HEK293T (cell line): ENCODE measurements around the gene SYPL2.

Source experiments
- CTCF ChIA-PET: fragments of 350-600 bp; formaldehyde crosslinking; extraction: SDS; loops from one replicate; lab custom pipeline; 2021; ENCODE audit warnings: antibody characterized with exemption, inconsistent platforms; lab: Yijun Ruan, JAX
- POLR2A ChIA-PET: fragments of 350-600 bp; formaldehyde crosslinking; extraction: SDS; loops from one replicate; lab custom pipeline; 2020; ENCODE audit warnings: antibody characterized with exemption, inconsistent platforms; lab: Yijun Ruan, JAX
- DNase-seq: peaks from one replicate; pipeline ENCODE4 v3.0.0; 2012; ENCODE audit warnings: mixed read lengths; ENCODE audit errors: extremely low spot score
- ARNT ChIP-seq: fragments of 450-650 bp; IDR thresholded peaks from 2 replicates; pipeline ENCODE4 v1.6.1; 2017; ENCODE audit warnings: mild to moderate bottlenecking
- BHLHE40 ChIP-seq: fragments of 450-650 bp; IDR thresholded peaks from 2 replicates; pipeline ENCODE4 v1.6.1; 2016; ENCODE audit warnings: mild to moderate bottlenecking, moderate library complexity, borderline replicate concordance
- CTBP1 ChIP-seq: fragments of 450-650 bp; IDR thresholded peaks from 2 replicates; pipeline ENCODE4 v1.6.1; 2016; ENCODE audit warnings: borderline replicate concordance
- ELF4 ChIP-seq: fragments of 450-650 bp; IDR thresholded peaks from 2 replicates; pipeline ENCODE4 v1.6.1; 2017; ENCODE audit warnings: antibody characterized with exemption
- FOXA1 ChIP-seq: fragments of 450-650 bp; IDR thresholded peaks from 2 replicates; pipeline ENCODE4 v1.6.1; 2016; ENCODE audit warnings: mild to moderate bottlenecking
- FOXK2 ChIP-seq: fragments of 450-650 bp; IDR thresholded peaks from 2 replicates; pipeline ENCODE4 v1.6.1; 2016; ENCODE audit warnings: mild to moderate bottlenecking
- FOXM1 ChIP-seq: fragments of 450-650 bp; IDR thresholded peaks from 2 replicates; pipeline ENCODE4 v1.6.1; 2017; ENCODE audit warnings: mild to moderate bottlenecking, borderline replicate concordance
- HDGF ChIP-seq: fragments of 450-650 bp; IDR thresholded peaks from 2 replicates; pipeline ENCODE4 v1.6.1; 2017; ENCODE audit warnings: antibody characterized with exemption, borderline replicate concordance
- L3MBTL2 ChIP-seq: fragments of 450-650 bp; conservative IDR thresholded peaks from 2 replicates; pipeline ENCODE4 v1.6.1; 2016; ENCODE audit warnings: mild to moderate bottlenecking
- LEF1 ChIP-seq: fragments of 450-650 bp; IDR thresholded peaks from 2 replicates; pipeline ENCODE4 v1.6.1; 2017; ENCODE audit warnings: mild to moderate bottlenecking, borderline replicate concordance
- NFRKB ChIP-seq: fragments of 450-650 bp; IDR thresholded peaks from 2 replicates; pipeline ENCODE4 v1.6.1; 2016; ENCODE audit warnings: mild to moderate bottlenecking, moderate library complexity
- SP1 ChIP-seq: fragments of 450-650 bp; IDR thresholded peaks from 2 replicates; pipeline ENCODE4 v1.6.1; 2017
- SUZ12 ChIP-seq: fragments of 450-650 bp; IDR thresholded peaks from 2 replicates; pipeline ENCODE4 v1.6.1; 2016; ENCODE audit warnings: mild to moderate bottlenecking
- TARDBP ChIP-seq: fragments of 450-650 bp; IDR thresholded peaks from 2 replicates; pipeline ENCODE4 v1.6.1; 2016
- ZNF384 ChIP-seq: fragments of 450-650 bp; IDR thresholded peaks from 2 replicates; pipeline ENCODE4 v1.6.1; 2016
- TF ChIP-seq, protein P1 (sequence below): fragments of 450-650 bp; IDR thresholded peaks from 2 replicates; pipeline ENCODE4 v1.6.1; 2016

The SYPL2 gene

DNA sequence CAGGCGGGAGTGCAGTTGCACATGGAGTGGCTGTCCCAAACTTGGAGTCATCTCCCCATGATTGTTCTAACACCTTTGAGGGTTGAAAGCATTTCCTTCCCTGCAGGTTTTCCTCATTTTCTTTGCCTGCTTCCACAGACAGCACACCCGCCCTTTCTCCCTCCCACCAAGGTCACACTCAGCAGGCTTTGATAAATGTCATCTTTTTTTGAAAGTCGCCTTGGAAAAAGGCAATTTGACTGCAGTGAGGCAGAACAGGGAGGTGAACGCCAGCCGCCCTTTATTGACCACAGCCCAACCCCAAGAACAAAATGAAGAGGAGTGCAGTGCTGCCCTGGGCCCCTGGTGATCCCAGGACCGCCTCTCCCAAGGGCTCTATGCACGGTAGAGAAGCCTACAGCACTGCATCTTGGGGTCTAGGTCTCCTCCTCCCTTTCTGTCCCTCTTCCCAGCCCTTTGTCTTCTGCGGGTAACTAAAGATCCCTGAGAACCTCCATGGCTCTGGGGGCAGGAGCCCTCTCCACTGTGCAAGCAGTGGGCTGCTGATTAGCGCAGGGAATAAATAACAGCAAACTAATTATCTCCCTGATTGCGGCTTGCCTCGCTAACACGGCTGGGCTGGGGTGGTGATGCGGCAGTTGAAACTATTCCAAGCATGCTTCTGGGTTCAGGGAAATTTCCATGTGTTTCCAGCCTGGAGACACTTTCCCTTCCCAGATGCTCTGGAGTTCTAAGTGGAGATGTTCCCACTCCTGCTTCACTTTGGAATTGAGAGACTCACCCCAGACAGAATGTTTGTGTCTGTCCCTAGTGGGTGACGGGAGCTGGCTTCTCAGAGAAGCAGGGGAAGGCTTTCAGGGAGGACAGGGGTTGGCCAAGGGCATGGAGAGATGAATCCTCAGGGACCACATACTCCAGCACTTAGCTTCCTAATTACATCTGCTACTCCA is 54.9 kb downstream of the SYPL2 start:
- DNase-seq = no peak
- ChIA-PET POLR2A (interaction anchor here (1.5 kb wide), 1 partner anchor 11 kb away, joined by 5 read pairs; the partner anchor contains the start of gene AMIGO1), CTCF (interaction anchor here (0.6 to 3.4 kb wide), 2 partner anchors 11 to 256 kb away, joined by 3 to 16 read pairs; no protein-coding TSS in a partner anchor)
- no peak for TF ChIP-seq HDGF
- TF ChIP-seq LEF1 = no peak
- no peak for TF ChIP-seq ZNF384
- TF ChIP-seq, protein P1, sequence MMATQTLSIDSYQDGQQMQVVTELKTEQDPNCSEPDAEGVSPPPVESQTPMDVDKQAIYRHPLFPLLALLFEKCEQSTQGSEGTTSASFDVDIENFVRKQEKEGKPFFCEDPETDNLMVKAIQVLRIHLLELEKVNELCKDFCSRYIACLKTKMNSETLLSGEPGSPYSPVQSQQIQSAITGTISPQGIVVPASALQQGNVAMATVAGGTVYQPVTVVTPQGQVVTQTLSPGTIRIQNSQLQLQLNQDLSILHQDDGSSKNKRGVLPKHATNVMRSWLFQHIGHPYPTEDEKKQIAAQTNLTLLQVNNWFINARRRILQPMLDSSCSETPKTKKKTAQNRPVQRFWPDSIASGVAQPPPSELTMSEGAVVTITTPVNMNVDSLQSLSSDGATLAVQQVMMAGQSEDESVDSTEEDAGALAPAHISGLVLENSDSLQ = no peak
- TF ChIP-seq NFRKB = no peak
- no peak for TF ChIP-seq L3MBTL2

DNA sequence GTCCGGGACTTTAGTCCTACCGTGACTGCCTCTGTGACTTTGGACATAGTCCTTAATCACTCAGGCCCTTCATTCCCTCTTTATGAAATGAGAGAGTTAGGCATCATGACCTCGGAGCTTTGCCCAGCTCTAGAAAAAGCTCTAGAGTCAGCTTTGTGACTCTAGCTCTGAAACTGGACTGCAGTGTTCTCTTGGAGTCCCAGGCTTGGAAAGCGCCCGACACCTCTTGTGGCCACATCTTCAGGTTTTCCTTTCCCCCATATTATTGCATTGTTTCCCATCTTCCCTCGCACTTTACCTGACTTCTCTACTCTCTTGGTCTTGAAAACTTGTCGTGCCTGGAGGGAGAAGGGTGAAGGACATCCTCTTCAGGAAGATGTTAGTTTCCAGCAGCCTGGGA is 55.7 kb downstream of the SYPL2 start:
- POLR2A ChIA-PET = no interaction called here

DNA sequence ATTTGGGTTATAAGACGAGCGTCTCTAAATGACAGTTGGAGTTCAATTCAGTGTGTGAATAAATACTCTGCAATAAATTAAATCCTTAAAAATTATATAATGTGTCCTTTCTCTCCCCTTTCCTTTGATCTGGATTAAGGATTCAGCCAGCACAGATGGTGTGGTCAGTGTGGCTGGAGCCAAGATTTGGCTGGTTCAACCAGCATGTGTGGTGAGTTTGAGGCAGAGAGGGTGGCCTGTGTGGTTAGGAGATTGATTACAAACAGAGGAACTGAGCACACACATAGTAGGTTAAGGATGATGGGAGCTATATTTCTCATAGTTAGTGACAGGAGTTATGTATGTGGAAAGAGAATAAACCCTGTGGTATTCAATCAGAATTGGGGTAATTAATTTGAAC is 57.4 kb downstream of the SYPL2 start:
- TF ChIP-seq, protein P1 = no peak
- TF ChIP-seq CTBP1 (no peak), FOXM1 (no peak), FOXK2 (no peak)
- no peak for DNase-seq
- POLR2A ChIA-PET = no interaction called here
- CTCF ChIA-PET = interaction anchor here (3.4 kb wide), 1 partner anchor 8 kb away, joined by 16 read pairs; no protein-coding TSS in a partner anchor

More for the DNA sequence above, 55.7 kb downstream of the SYPL2 start:
- CTCF ChIA-PET = interaction anchor here (0.6 to 3.4 kb wide), 3 partner anchors 10 to 255 kb away, joined by 3 to 16 read pairs (median 3); partner anchors contain the start of gene CYB561D1
- TF ChIP-seq CTBP1 (no peak), L3MBTL2 (no peak)
- no peak for DNase-seq

DNA sequence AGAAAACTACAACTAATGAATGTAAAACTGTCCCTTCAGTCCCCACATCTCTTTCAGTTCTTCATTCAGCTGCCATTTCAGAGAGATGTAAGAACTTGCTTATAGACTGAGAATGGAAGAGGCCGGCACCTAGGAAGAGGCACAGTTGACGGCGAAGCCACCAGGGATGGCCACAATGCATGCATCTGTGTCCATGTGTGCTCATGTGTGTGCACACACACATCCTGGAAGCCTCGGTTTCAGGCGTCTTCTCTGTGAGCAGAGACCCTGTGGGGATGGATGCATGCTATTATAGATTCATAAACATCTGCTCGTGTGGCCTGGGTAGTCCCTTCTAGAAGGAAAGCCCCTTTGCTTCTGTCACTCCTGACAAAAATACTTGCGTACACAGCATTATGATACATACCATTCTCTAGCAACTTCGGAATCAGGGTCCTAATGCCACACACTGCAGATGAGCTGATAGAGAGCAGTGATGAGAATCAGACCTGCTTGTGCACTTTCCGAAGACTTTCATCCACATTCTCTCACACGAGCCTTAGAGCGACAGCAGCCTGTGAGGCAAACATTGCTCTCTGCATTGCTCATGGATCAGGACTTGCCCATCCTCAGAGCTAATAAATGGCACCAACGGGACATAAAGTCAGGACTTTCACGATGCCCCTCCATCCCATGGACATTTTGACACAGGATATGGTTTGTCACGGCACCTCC is 60.9 kb downstream of the SYPL2 start:
- ChIA-PET POLR2A (no interaction called here), CTCF (interaction anchor here (0.6 to 1.6 kb wide), 2 partner anchors 37 to 120 kb away, joined by 3 to 4 read pairs; no protein-coding TSS in a partner anchor)
- no peak for TF ChIP-seq ZNF384
- TF ChIP-seq BHLHE40 = no peak
- TF ChIP-seq HDGF = no peak
- no peak for TF ChIP-seq L3MBTL2
- no peak for TF ChIP-seq FOXA1
- no peak for TF ChIP-seq SP1
- TF ChIP-seq NFRKB = no peak
- TF ChIP-seq LEF1 = no peak
- TF ChIP-seq SUZ12 = no peak
- no peak for TF ChIP-seq ARNT
- TF ChIP-seq TARDBP = no peak
- TF ChIP-seq FOXM1 = no peak
- TF ChIP-seq, protein P1 = no peak
- TF ChIP-seq CTBP1 = no peak
- TF ChIP-seq ELF4 = no peak
- TF ChIP-seq FOXK2 = no peak
- no peak for DNase-seq

DNA sequence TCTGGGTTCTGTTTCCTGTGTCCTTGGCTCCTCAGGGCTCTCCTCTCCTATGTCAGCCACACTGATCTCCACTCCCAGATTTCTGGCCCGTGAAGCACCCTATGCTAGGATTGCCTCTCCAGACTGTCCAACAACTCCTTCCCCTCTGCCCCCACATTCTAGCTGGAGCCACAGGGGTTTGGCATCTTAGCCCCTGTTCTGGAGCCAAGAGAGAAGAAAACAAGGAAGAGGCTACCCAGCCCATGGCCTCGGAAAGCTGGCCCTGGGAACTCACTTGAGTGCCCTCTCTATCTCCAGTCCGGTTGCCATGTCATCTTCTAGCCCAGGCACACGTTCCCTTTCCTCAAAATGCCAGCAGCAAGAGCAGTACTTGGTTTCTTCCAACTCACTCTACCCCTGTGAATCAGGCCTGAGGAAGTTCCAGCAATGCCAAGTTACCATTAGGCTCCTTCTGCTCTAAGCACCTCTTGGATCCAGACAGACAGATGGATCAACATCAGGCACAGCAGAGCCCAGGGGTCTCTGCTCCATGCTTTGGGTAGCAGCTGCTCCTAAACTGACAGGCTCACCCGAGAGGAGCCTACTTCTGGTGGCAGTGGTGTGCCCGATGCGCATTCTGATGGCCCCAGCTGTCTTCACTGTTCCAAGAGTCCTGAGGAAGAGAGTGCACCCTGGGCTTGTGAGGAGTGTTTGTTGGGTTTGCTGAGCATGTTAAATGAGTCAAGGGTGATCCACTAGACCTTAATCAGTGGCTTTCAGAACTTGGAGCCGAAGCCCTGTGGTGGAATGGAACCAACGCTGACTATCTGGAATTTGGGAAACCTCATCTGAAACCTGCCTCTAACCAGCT is 61.7 kb downstream of the SYPL2 start:
- CTCF ChIA-PET = interaction anchor here (0.6 to 5.5 kb wide), 5 partner anchors 30 to 1017 kb away, joined by 3 to 50 read pairs (median 4); no protein-coding TSS in a partner anchor
- TF ChIP-seq CTBP1 (no peak), LEF1 (no peak), HDGF (no peak), FOXM1 (no peak), BHLHE40 (no peak), FOXK2 (no peak), SUZ12 (no peak), ARNT (no peak), NFRKB (no peak), SP1 (no peak), FOXA1 (no peak), ZNF384 (no peak), TARDBP (no peak), L3MBTL2 (no peak), ELF4 (no peak)
- TF ChIP-seq, protein P1 = no peak
- no peak for DNase-seq
- POLR2A ChIA-PET = interaction anchor here (0.9 kb wide), 1 partner anchor 19 kb away, joined by 3 read pairs; the partner anchor contains the start of gene AMIGO1
